ENCODE data around the gene ZNF667.
A peak's percentile ranks its signal among the peaks of the same experiment; 100 is the strongest.

Gene ZNF667

GRCh38 chr19:56476651-56477428 is at the start of gene ZNF667:
ZNF667 (minus strand) TSS chr19:56477345; CDS start chr19:56462370, 14,975 bp downstream.
- H3K27ac Mint-ChIP-seq, result peak within 1 kb of the TSS; percentile 93
- peaks cover 62% of the 10 kb centered on the region for H3K36me3 Mint-ChIP-seq (ENCODE audit: low read depth)
- H3K27me3 Mint-ChIP-seq, result peaks cover 40% of the 10 kb centered on the region
- peak; percentile 40 for DNase-seq
- H3K4me3 Mint-ChIP-seq, result peak within 1 kb of the TSS; percentile 88
- H3K4me1 Mint-ChIP-seq (ENCODE audit: low read depth), result peaks cover 21% of the 10 kb centered on the region
- H3K9me3 Mint-ChIP-seq, result peaks cover 69% of the 10 kb centered on the region

- Mint-ChIP-seq H3K27ac (no peak overlapping the region), H3K36me3 (ENCODE audit: low read depth) (peaks cover 60% of the 10 kb centered on the region), H3K4me1 (ENCODE audit: low read depth) (no peaks in the 10 kb centered on the region), H3K4me3 (no peak overlapping the region), H3K27me3 (no peaks in the 10 kb centered on the region), H3K9me3 (peaks cover 66% of the 10 kb centered on the region)
- no peak for DNase-seq
Observed at GRCh38 chr19:56525214-56525860, 48.2 kb upstream of the ZNF667 start.

GRCh38 chr19:56508290-56508778 is 31.2 kb upstream of the ZNF667 start:
- H3K27me3 Mint-ChIP-seq, result peaks cover 9% of the 10 kb centered on the region
- H3K9me3 Mint-ChIP-seq, result peaks cover 32% of the 10 kb centered on the region
- H3K4me3 Mint-ChIP-seq, result no peak overlapping the region
- no peak overlapping the region for H3K27ac Mint-ChIP-seq
- peaks cover 8% of the 10 kb centered on the region for H3K4me1 Mint-ChIP-seq (ENCODE audit: low read depth)
- no peak for DNase-seq
- H3K36me3 Mint-ChIP-seq (ENCODE audit: low read depth), result peaks cover 32% of the 10 kb centered on the region

GRCh38 chr19:56507446-56508289 is 30.5 kb upstream of the ZNF667 start, which contains the start of gene ZNF471:
ZNF471 (plus strand) TSS chr19:56507855; CDS start chr19:56511572, 3,717 bp downstream.
- Mint-ChIP-seq H3K4me1 (ENCODE audit: low read depth) (peaks cover 8% of the 10 kb centered on the region), H3K27ac (no peak within 1 kb of the TSS), H3K9me3 (peaks cover 33% of the 10 kb centered on the region), H3K27me3 (peaks cover 9% of the 10 kb centered on the region), H3K4me3 (no peak within 1 kb of the TSS), H3K36me3 (ENCODE audit: low read depth) (peaks cover 32% of the 10 kb centered on the region)
- DNase-seq, result peak; percentile 89

GRCh38 chr19:56504581-56504980 is 27.4 kb upstream of the ZNF667 start:
- peaks cover 9% of the 10 kb centered on the region for H3K27me3 Mint-ChIP-seq
- no peak overlapping the region for H3K27ac Mint-ChIP-seq
- H3K9me3 Mint-ChIP-seq, result peaks cover 54% of the 10 kb centered on the region
- H3K36me3 Mint-ChIP-seq (ENCODE audit: low read depth), result peaks cover 49% of the 10 kb centered on the region
- no peak for DNase-seq
- no peak overlapping the region for H3K4me3 Mint-ChIP-seq
- peaks cover 8% of the 10 kb centered on the region for H3K4me1 Mint-ChIP-seq (ENCODE audit: low read depth)

GRCh38 chr19:56491399-56491798 is 14.3 kb upstream of the ZNF667 start:
- H3K4me3 Mint-ChIP-seq, result no peak overlapping the region
- no peak for DNase-seq
- H3K27me3 Mint-ChIP-seq, result no peaks in the 10 kb centered on the region
- H3K27ac Mint-ChIP-seq, result no peak overlapping the region
- H3K36me3 Mint-ChIP-seq (ENCODE audit: low read depth), result peaks cover 56% of the 10 kb centered on the region
- no peaks in the 10 kb centered on the region for H3K4me1 Mint-ChIP-seq (ENCODE audit: low read depth)
- H3K9me3 Mint-ChIP-seq, result peaks cover 65% of the 10 kb centered on the region

GRCh38 chr19:56477429-56478338 is 539 bp upstream of the ZNF667 start:
- DNase-seq, result peak; percentile 76
- Mint-ChIP-seq H3K27ac (peak overlapping the region; percentile 93), H3K4me3 (peak overlapping the region; percentile 88), H3K9me3 (peaks cover 69% of the 10 kb centered on the region), H3K4me1 (ENCODE audit: low read depth) (peaks cover 21% of the 10 kb centered on the region), H3K27me3 (peaks cover 40% of the 10 kb centered on the region), H3K36me3 (ENCODE audit: low read depth) (peaks cover 54% of the 10 kb centered on the region)

GRCh38 chr19:56476093-56476492 is 1.1 kb downstream of the ZNF667 start:
- peaks cover 40% of the 10 kb centered on the region for H3K27me3 Mint-ChIP-seq
- no peak overlapping the region for H3K27ac Mint-ChIP-seq
- H3K4me3 Mint-ChIP-seq, result no peak overlapping the region
- peaks cover 65% of the 10 kb centered on the region for H3K36me3 Mint-ChIP-seq (ENCODE audit: low read depth)
- DNase-seq, result no peak
- H3K4me1 Mint-ChIP-seq (ENCODE audit: low read depth), result peaks cover 21% of the 10 kb centered on the region
- H3K9me3 Mint-ChIP-seq, result peaks cover 70% of the 10 kb centered on the region

- Mint-ChIP-seq H3K9me3 (peaks cover 65% of the 10 kb centered on the region), H3K4me1 (ENCODE audit: low read depth) (peaks cover 21% of the 10 kb centered on the region), H3K36me3 (ENCODE audit: low read depth) (peaks cover 63% of the 10 kb centered on the region)
Observed at GRCh38 chr19:56474308-56474707, 2.8 kb downstream of the ZNF667 start.

GRCh38 chr19:56441206-56441792 is 35.8 kb downstream of the ZNF667 start:
- DNase-seq, result no peak
- Mint-ChIP-seq H3K27ac (no peak overlapping the region), H3K4me1 (ENCODE audit: low read depth) (no peaks in the 10 kb centered on the region), H3K36me3 (ENCODE audit: low read depth) (peaks cover 55% of the 10 kb centered on the region), H3K27me3 (no peaks in the 10 kb centered on the region), H3K4me3 (no peak overlapping the region), H3K9me3 (peaks cover 57% of the 10 kb centered on the region)

More at GRCh38 chr19:56474308-56474707, 2.8 kb downstream of the ZNF667 start:
- no peak overlapping the region for H3K4me3 Mint-ChIP-seq
- no peak overlapping the region for H3K27ac Mint-ChIP-seq
- peaks cover 33% of the 10 kb centered on the region for H3K27me3 Mint-ChIP-seq
- no peak for DNase-seq

GRCh38 chr19:56423985-56424353 is 53.2 kb downstream of the ZNF667 start:
- Mint-ChIP-seq H3K9me3 (peaks cover 71% of the 10 kb centered on the region), H3K4me3 (no peak overlapping the region), H3K27me3 (no peaks in the 10 kb centered on the region), H3K27ac (no peak overlapping the region), H3K36me3 (ENCODE audit: low read depth) (peaks cover 86% of the 10 kb centered on the region), H3K4me1 (ENCODE audit: low read depth) (no peaks in the 10 kb centered on the region)
- no peak for DNase-seq

- Mint-ChIP-seq H3K4me1 (ENCODE audit: low read depth) (no peaks in the 10 kb centered on the region), H3K36me3 (ENCODE audit: low read depth) (peaks cover 90% of the 10 kb centered on the region), H3K27me3 (no peaks in the 10 kb centered on the region), H3K27ac (no peak overlapping the region), H3K9me3 (peaks cover 75% of the 10 kb centered on the region), H3K4me3 (no peak overlapping the region)
- no peak for DNase-seq
Observed at GRCh38 chr19:56423276-56423984, 53.7 kb downstream of the ZNF667 start.

GRCh38 chr19:56405062-56405461 is 72.1 kb downstream of the ZNF667 start:
- H3K27ac Mint-ChIP-seq, result peak overlapping the region; percentile 99
- H3K4me1 Mint-ChIP-seq (ENCODE audit: low read depth), result peaks cover 36% of the 10 kb centered on the region
- no peak for DNase-seq
- H3K4me3 Mint-ChIP-seq, result peak overlapping the region; percentile 84
- peaks cover 99% of the 10 kb centered on the region for H3K36me3 Mint-ChIP-seq (ENCODE audit: low read depth)
- H3K27me3 Mint-ChIP-seq, result no peaks in the 10 kb centered on the region
- H3K9me3 Mint-ChIP-seq, result peaks cover 70% of the 10 kb centered on the region
